Measurements from ENCODE around the gene KBTBD2. TPM values are rescaled to one million over a fixed set of nuclear protein-coding genes. Genes with fewer than 3 reads are reported as not detected.

The KBTBD2 gene
- polyA plus RNA-seq, 3 donors, result 23.7 to 48.4 (median 33.9) TPM

DNA sequence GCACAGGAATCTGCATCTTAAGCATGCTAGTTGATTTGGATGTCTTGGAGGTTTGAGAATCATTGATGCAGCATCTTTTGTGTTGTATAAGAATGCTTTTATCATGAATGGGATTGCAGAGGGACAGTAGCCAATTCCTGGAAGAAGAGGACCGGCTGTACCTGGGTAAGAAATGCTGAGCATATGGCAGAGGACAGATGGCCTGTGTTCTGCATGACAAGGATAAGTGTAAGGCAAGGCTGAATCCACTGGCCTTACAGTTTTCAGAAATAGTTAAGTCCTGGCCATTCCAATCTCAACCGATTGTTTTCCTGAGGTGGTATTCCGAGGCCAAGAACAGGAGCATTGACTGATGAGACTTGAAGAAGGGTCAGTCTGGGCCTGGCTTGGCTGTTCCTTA lies 24.4 kb upstream of the KBTBD2 start:
- Histone ChIP-seq H3K79me2 (ENCODE audit: insufficient read depth, low read length) (no peaks in the 10 kb centered on the region), H3K4me1 (ENCODE audit: control insufficient read depth in 1 of 2, insufficient read depth in 2 of 2, low read length in 2 of 2) (no peaks in the 10 kb centered on the region), H3K9ac (ENCODE audit: insufficient read depth, low read length, poor library complexity, severe bottlenecking) (no peak overlapping the region), H3K9me3 (replicated peaks in 1 of 2; ENCODE audit: control insufficient read depth in 1 of 2, insufficient read depth in 1 of 2, low read length in 2 of 2) (no peaks in the 10 kb centered on the region), H3K4me3 (replicated peaks in 1 of 3; ENCODE audit: low read depth in 2 of 3, low read length in 3 of 3) (no peak overlapping the region), H3K36me3 (replicated peaks in 1 of 2; ENCODE audit: control insufficient read depth in 1 of 2, insufficient read depth in 2 of 2, low read length in 2 of 2) (peaks cover 7 to 41% of the 10 kb centered on the region in 2 donors), H2AFZ (ENCODE audit: insufficient read depth, low read depth, low read length, poor library complexity, severe bottlenecking) (no peak overlapping the region), H3K27me3 (ENCODE audit: control insufficient read depth in 2 of 2, insufficient read depth in 2 of 2, low read length in 2 of 2) (no peaks in the 10 kb centered on the region), H3K27ac (ENCODE audit: low read depth in 1 of 2, low read length in 2 of 2) (no peak overlapping the region), H4K20me1 (ENCODE audit: insufficient read depth, low read length) (no peaks in the 10 kb centered on the region), H3K4me2 (replicated peaks; ENCODE audit: extremely low read depth, low read length, poor library complexity, severe bottlenecking) (no peak overlapping the region)
- no peaks in the 10 kb centered on the region for H3K4me1 Mint-ChIP-seq
- DNase-seq, result no peak
- peaks cover 0 to 1% (median 0%) of the 10 kb centered on the region in 3 donors for H3K27me3 Mint-ChIP-seq (ENCODE audit: low read depth in 3 of 3)
- TF ChIP-seq, protein P1, sequence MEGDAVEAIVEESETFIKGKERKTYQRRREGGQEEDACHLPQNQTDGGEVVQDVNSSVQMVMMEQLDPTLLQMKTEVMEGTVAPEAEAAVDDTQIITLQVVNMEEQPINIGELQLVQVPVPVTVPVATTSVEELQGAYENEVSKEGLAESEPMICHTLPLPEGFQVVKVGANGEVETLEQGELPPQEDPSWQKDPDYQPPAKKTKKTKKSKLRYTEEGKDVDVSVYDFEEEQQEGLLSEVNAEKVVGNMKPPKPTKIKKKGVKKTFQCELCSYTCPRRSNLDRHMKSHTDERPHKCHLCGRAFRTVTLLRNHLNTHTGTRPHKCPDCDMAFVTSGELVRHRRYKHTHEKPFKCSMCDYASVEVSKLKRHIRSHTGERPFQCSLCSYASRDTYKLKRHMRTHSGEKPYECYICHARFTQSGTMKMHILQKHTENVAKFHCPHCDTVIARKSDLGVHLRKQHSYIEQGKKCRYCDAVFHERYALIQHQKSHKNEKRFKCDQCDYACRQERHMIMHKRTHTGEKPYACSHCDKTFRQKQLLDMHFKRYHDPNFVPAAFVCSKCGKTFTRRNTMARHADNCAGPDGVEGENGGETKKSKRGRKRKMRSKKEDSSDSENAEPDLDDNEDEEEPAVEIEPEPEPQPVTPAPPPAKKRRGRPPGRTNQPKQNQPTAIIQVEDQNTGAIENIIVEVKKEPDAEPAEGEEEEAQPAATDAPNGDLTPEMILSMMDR (IDR thresholded peaks at IDR 0.05), result no peak
- H3K9me3 Mint-ChIP-seq, result no peaks in the 10 kb centered on the region
- 98% methylated on average over 3 of the region's 3 CpGs for WGBS (ENCODE audit: insufficient coverage)
- intact Hi-C loops (cut with micrococcal nuclease), result no loop called here
- H3K36me3 Mint-ChIP-seq, result peaks cover 21 to 27% of the 10 kb centered on the region in 2 donors
- no peak overlapping the region for H3K4me3 Mint-ChIP-seq
- peak overlapping the region in 1 of 7 donors; percentile 41 for H3K27ac Mint-ChIP-seq

- Mint-ChIP-seq H3K27ac (peak overlapping the region in 3 of 7 donors; percentile 11 to 31 (median 13)), H3K9me3 (no peaks in the 10 kb centered on the region), H3K4me3 (no peak overlapping the region), H3K36me3 (peaks cover 21 to 27% of the 10 kb centered on the region in 2 donors), H3K27me3 (ENCODE audit: low read depth in 3 of 3) (peaks cover 0 to 1% (median 0%) of the 10 kb centered on the region in 3 donors), H3K4me1 (no peaks in the 10 kb centered on the region)
- TF ChIP-seq, protein P1 (IDR thresholded peaks at IDR 0.05), result no peak
- Histone ChIP-seq H3K79me2 (ENCODE audit: insufficient read depth, low read length) (no peaks in the 10 kb centered on the region), H3K27ac (ENCODE audit: low read depth in 1 of 2, low read length in 2 of 2) (no peak overlapping the region), H3K4me3 (replicated peaks in 1 of 3; ENCODE audit: low read depth in 2 of 3, low read length in 3 of 3) (no peak overlapping the region), H3K36me3 (replicated peaks in 1 of 2; ENCODE audit: control insufficient read depth in 1 of 2, insufficient read depth in 2 of 2, low read length in 2 of 2) (peaks cover 7 to 37% of the 10 kb centered on the region in 2 donors), H2AFZ (ENCODE audit: insufficient read depth, low read depth, low read length, poor library complexity, severe bottlenecking) (no peak overlapping the region), H3K9ac (ENCODE audit: insufficient read depth, low read length, poor library complexity, severe bottlenecking) (no peak overlapping the region), H3K4me2 (replicated peaks; ENCODE audit: extremely low read depth, low read length, poor library complexity, severe bottlenecking) (no peak overlapping the region), H3K9me3 (replicated peaks in 1 of 2; ENCODE audit: control insufficient read depth in 1 of 2, insufficient read depth in 1 of 2, low read length in 2 of 2) (no peaks in the 10 kb centered on the region), H3K4me1 (ENCODE audit: control insufficient read depth in 1 of 2, insufficient read depth in 2 of 2, low read length in 2 of 2) (no peaks in the 10 kb centered on the region), H3K27me3 (ENCODE audit: control insufficient read depth in 2 of 2, insufficient read depth in 2 of 2, low read length in 2 of 2) (no peaks in the 10 kb centered on the region), H4K20me1 (ENCODE audit: insufficient read depth, low read length) (no peaks in the 10 kb centered on the region)
- WGBS (ENCODE audit: insufficient coverage), result 100% methylated on average over 1 of the region's 5 CpGs
- intact Hi-C loops (cut with micrococcal nuclease), result no loop called here
- DNase-seq, result no peak
Measured at GRCh38 chr7:32915041-32915536, 23.5 kb upstream of the KBTBD2 start.
